ENCODE measurements around the gene CST9.

DNA sequence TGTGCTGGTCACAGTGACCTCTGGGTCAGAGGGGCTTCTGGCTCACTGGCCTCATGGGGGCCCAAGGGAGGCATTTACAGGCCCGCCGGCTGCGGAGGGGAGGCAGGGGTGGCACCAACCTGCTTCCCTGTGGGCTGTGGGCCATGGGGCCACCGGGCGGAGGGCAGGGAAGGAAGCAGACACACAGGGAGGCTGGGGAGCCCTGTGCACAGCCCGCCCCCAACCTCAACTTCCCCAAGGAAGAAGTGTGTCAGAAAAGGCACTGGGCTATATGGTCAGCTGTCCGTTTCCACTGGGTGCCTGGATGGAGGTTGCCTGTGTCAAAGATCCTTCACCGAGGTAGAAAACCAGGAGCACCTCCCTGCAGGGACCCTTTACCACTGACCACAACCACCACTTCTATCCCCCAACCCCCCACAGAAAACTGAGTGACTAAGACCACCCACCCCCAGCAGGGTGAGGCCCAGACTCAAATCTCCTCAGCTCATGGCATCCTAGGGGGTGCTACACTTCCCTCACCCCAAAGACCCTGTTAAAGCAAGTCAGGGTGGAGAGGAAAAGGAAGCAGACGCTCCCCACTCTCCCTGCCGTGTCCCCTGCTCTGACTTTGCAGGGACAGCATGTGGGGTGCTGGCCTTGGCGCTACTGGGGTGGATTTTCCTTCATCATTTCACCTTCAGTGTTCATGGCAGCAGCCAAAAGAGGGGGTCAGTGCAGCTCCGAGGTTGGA lies 26.4 kb upstream of the CST9 start:
- TF ChIP-seq, protein P1, sequence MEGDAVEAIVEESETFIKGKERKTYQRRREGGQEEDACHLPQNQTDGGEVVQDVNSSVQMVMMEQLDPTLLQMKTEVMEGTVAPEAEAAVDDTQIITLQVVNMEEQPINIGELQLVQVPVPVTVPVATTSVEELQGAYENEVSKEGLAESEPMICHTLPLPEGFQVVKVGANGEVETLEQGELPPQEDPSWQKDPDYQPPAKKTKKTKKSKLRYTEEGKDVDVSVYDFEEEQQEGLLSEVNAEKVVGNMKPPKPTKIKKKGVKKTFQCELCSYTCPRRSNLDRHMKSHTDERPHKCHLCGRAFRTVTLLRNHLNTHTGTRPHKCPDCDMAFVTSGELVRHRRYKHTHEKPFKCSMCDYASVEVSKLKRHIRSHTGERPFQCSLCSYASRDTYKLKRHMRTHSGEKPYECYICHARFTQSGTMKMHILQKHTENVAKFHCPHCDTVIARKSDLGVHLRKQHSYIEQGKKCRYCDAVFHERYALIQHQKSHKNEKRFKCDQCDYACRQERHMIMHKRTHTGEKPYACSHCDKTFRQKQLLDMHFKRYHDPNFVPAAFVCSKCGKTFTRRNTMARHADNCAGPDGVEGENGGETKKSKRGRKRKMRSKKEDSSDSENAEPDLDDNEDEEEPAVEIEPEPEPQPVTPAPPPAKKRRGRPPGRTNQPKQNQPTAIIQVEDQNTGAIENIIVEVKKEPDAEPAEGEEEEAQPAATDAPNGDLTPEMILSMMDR (IDR thresholded peaks at IDR 0.05): no peak
- no peak for TF ChIP-seq POLR2AphosphoS5 (IDR thresholded peaks at IDR 0.05)
- TF ChIP-seq POLR2A (IDR thresholded peaks at IDR 0.05): no peak
